Pancreas (tissue), 10 donors: ENCODE results near the gene DYNC2H1. TPM values are rescaled to one million over a fixed set of nuclear protein-coding genes. Genes with fewer than 3 reads are reported as not detected.

Experiments
- ATAC-seq, 4 donors: fragments of 200-7000 bp; cut with Tn5 transposase; one replicate each; pipeline versions ENCODE4 v1.8.0 to v1.9.1; 2020; ENCODE audit warnings: mild to moderate bottlenecking in 4 of 4, moderate library complexity in 4 of 4
- DNase-seq, 6 donors: peaks; one replicate each; pipeline ENCODE4 v3.0.0-alpha.2; 2020
- FAIRE-seq: peaks from 2 replicates; lab custom pipeline; 2012; peaks lifted over from hg19 to GRCh38; lab: Jason Lieb, UNC
- H3K27ac ChIP-seq, 4 donors: fragments of 200-600 bp; sonication (generic); 1 replicate in 3 of 4; 2 replicates in 1 of 4; pipeline versions ENCODE4 v1.5.0 to v1.8.0; 2020
- H3K27me3 ChIP-seq, 4 donors: fragments of 200-600 bp; one replicate each; pipeline ENCODE4 v1.8.0; 2021
- H3K36me3 ChIP-seq, 3 donors: fragments of 200-600 bp; sonication (generic) in 1 of 3; one replicate each; pipeline versions ENCODE4 v1.5.0 to v1.8.0; 2020 to 2021
- H3K4me1 ChIP-seq, 3 donors: fragments of 200-600 bp; one replicate each; pipeline ENCODE4 v1.8.0; 2021
- H3K4me3 ChIP-seq, 4 donors: fragments of 200-600 bp; sonication (generic) in 2 of 4; one replicate each; pipeline versions ENCODE4 v1.5.0 to v1.8.0; 2020 to 2021
- H3K9me3 ChIP-seq, 4 donors: fragments of 200-600 bp; one replicate each; pipeline ENCODE4 v1.8.0; 2021
- WGBS, 2 donors: extraction: QIAGEN DNeasy Blood & Tissue Kit; methylation state at CpG; one replicate each; pipeline ENCODE4 v1.1.7; 2013; 5-methylcytosine and 5-hydroxymethylcytosine counted together
- intact Hi-C, 3 donors: fragments of 100-400 bp; cut with DNase I; formaldehyde crosslinking; loops; one replicate each; pipeline versions ENCODE4 v1.11.1 to v1.14.2; 2022
- polyA plus RNA-seq, 2 donors: library from polyadenylated mRNA; stranded (reverse); fragments of 200-250 nt; gene quantifications; one replicate each; pipeline ENCODE4 v1.2.3, GENCODE V29; 2013
- total RNA-seq, 6 donors: library from RNA; stranded (reverse); fragmentation: NEBNext Ultra II Directional in 4 of 6; extraction: Animal tissue kit (Norgen Biotek cat#: 25700) in 4 of 6; gene quantifications; one replicate each; pipeline versions ENCODE4 v1.2.1 to v1.2.4, GENCODE V29; 2021 to 2023
- TF ChIP-seq, protein P1 (sequence below), 4 donors: fragments of 200-600 bp; sonication (generic) in 3 of 4; IDR thresholded peaks; one replicate each; pipeline versions ENCODE4 v1.5.0 to v1.8.0; 2021; ENCODE audit warnings: antibody characterized with exemption in 4 of 4
- donor health status: healthy with polysubstance abuse.
- donor health status: DM: no; HTN: no; CAD: no; lungs with moderate emphysema.
- donor health status: DM: no; HTN: no; CAD: no.
- donor health status: control.
- donor health status: control.
- donor health status: Bipolar disorder and iron deficiency.
- donor health status: DM: yes; HTN: yes; CAD: no.
- donor health status: DM: no; HTN: no; CAD: no.
- donor health status: DM: no; HTN: no; CAD: no.
- donor health status: DM: yes; HTN: yes; CAD: no.

The DYNC2H1 gene
- total and polyA plus RNA-seq, 8 donors, result 6.6 to 15.2 (median 8.4) TPM

DNA sequence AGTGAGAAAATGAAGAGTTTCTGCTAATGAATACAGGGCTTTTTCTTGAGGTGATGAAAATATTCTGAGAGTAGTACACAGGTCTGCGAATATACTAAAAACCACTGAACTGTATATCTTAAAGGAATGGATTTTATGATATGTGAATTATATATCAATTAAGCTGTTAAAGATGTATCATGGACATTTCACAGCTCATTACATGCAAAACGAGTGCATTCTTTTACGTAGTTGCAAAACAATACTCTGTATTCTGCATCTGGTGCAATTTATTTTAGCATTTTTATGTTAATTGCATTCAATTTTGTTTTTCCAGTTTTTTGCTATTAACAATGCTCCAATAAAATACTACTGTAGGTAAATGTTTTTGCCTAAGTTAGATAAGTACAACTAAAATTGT is 411.6 kb downstream of the DYNC2H1 start:
- FAIRE-seq (no peak), DNase-seq (no peak), ATAC-seq (no peak)
- intact Hi-C loops, result no loop called here
- Histone ChIP-seq H3K9me3 (no peaks in the 10 kb centered on the region), H3K27me3 (no peaks in the 10 kb centered on the region), H3K27ac (no peak overlapping the region), H3K4me1 (no peaks in the 10 kb centered on the region), H3K36me3 (no peaks in the 10 kb centered on the region), H3K4me3 (no peak overlapping the region)
- TF ChIP-seq, protein P1, sequence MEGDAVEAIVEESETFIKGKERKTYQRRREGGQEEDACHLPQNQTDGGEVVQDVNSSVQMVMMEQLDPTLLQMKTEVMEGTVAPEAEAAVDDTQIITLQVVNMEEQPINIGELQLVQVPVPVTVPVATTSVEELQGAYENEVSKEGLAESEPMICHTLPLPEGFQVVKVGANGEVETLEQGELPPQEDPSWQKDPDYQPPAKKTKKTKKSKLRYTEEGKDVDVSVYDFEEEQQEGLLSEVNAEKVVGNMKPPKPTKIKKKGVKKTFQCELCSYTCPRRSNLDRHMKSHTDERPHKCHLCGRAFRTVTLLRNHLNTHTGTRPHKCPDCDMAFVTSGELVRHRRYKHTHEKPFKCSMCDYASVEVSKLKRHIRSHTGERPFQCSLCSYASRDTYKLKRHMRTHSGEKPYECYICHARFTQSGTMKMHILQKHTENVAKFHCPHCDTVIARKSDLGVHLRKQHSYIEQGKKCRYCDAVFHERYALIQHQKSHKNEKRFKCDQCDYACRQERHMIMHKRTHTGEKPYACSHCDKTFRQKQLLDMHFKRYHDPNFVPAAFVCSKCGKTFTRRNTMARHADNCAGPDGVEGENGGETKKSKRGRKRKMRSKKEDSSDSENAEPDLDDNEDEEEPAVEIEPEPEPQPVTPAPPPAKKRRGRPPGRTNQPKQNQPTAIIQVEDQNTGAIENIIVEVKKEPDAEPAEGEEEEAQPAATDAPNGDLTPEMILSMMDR (IDR thresholded peaks at IDR 0.05), result no peak
- 70 to 74% methylated on average over 3 of the region's 3 CpGs for WGBS, 2 donors

DNA sequence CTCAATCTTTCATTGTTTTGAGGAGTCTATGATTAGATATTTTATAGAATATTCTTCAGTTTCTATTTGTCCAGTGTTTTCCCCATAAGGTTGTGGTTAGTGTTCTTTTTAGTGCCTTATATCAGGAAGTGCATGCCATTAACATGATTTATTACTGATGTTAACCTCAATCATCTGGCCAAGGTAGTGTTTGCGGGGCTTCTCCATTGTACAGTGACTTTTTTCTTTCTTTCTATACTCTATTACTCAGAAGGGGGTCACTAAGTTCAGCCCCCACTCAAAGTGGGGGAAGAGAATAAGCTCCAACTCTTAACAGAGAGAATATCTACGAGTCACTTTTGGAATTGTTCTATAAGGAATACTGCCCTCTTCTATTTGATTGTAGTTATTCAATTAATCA is 415.8 kb downstream of the DYNC2H1 start:
- intact Hi-C loops, result no loop called here
- 46 to 48% methylated on average over 2 of the region's 2 CpGs for WGBS, 2 donors
- no peak for DNase-seq
- Histone ChIP-seq H3K9me3 (no peaks in the 10 kb centered on the region), H3K27me3 (no peaks in the 10 kb centered on the region), H3K4me3 (no peak overlapping the region), H3K36me3 (no peaks in the 10 kb centered on the region), H3K27ac (no peak overlapping the region), H3K4me1 (no peaks in the 10 kb centered on the region)
- TF ChIP-seq, protein P1 (IDR thresholded peaks at IDR 0.05), result no peak
- FAIRE-seq, result no peak
- ATAC-seq, result no peak

DNA sequence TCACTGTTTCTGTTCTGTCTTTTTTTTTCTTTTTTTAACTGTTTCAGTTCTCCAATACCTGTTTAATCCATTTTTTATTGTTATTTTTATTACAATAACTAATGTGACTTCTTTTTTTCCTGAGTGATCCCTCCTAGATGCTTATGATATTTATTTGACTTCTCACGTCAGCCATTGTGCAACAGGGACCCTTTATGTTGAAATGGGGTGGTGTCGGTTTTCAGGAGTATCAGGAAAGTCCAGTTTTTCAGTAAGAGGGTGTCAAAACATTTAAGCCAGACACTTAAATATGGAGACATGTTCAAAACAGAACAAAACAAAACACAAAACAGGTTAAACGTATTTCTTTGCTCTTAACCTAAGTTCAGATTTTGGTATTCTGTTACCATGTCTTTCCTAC is 418.8 kb downstream of the DYNC2H1 start:
- ATAC-seq, result no peak
- FAIRE-seq, result no peak
- Histone ChIP-seq H3K36me3 (no peaks in the 10 kb centered on the region), H3K27me3 (no peaks in the 10 kb centered on the region), H3K9me3 (no peaks in the 10 kb centered on the region), H3K4me1 (no peaks in the 10 kb centered on the region), H3K4me3 (no peak overlapping the region), H3K27ac (no peak overlapping the region)
- 39 to 40% methylated on average over 3 of the region's 3 CpGs for WGBS, 2 donors
- intact Hi-C loops, result no loop called here
- TF ChIP-seq, protein P1 (IDR thresholded peaks at IDR 0.05), result no peak
- DNase-seq, result no peak

GRCh38 chr11:103528596-103528995 is 419.4 kb downstream of the DYNC2H1 start:
- no peaks in the 10 kb centered on the region for H3K27me3 ChIP-seq
- H3K27ac ChIP-seq, result no peak overlapping the region
- intact Hi-C loops, result no loop called here
- no peak for DNase-seq
- no peaks in the 10 kb centered on the region for H3K9me3 ChIP-seq
- TF ChIP-seq, protein P1 (IDR thresholded peaks at IDR 0.05), result no peak
- H3K4me3 ChIP-seq, result no peak overlapping the region
- no peaks in the 10 kb centered on the region for H3K36me3 ChIP-seq
- no peaks in the 10 kb centered on the region for H3K4me1 ChIP-seq
- ATAC-seq, result no peak
- WGBS, 2 donors, result 33 to 43% methylated on average over 2 of the region's 2 CpGs
- no peak for FAIRE-seq

DNA sequence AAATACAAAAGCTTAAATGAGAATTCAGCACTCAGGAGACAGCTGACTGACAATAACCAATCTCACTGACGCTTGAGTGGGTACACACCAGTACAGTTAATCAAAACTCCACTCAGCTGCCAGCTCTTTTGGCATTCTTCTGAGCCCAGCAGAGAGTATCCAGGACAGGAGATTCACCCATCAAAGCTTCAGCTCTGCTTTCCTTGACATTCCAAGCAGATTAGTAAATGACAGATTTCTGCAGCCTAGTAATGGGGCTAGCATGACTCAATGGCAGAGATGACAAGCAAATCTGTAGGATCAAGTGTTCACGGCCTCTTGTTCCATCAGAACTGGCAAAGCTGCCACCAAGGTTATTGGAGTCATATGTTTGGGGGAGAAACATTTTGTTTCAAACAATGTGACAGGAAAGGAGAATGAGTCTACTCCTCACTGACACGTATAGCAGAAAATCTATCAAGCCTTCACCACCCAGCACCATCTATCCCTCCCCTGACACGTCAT is 420.0 kb downstream of the DYNC2H1 start:
- FAIRE-seq (no peak), DNase-seq (no peak), ATAC-seq (no peak)
- intact Hi-C loops, result no loop called here
- Histone ChIP-seq H3K27me3 (no peaks in the 10 kb centered on the region), H3K4me3 (no peak overlapping the region), H3K9me3 (no peaks in the 10 kb centered on the region), H3K4me1 (no peaks in the 10 kb centered on the region), H3K36me3 (no peaks in the 10 kb centered on the region), H3K27ac (no peak overlapping the region)
- TF ChIP-seq, protein P1 (IDR thresholded peaks at IDR 0.05), result no peak
- WGBS, 2 donors, result 53 to 62% methylated on average over 4 of the region's 4 CpGs

Other genes with a start within 250 kb of the DYNC2H1 start
- gene MMP12, start 234.4 kb upstream of the DYNC2H1 start, total RNA-seq, result under 1 TPM in 2 of 6 donors, not detected in 4; 0.12 to 0.19 TPM
- gene MMP12, start 234.4 kb upstream of the DYNC2H1 start, polyA plus RNA-seq, result not detected
- under 1 TPM in 2 of 6 donors, not detected in 4; 0.09 to 0.12 TPM for gene MMP13, start 153.7 kb upstream of the DYNC2H1 start, total RNA-seq
- not detected for gene MMP13, start 153.7 kb upstream of the DYNC2H1 start, polyA plus RNA-seq
- gene DCUN1D5, start 17.3 kb upstream of the DYNC2H1 start, total RNA-seq, result 1 to 10 TPM; 6.7 to 9.9 (median 9.4) TPM
- gene DCUN1D5, start 17.3 kb upstream of the DYNC2H1 start, polyA plus RNA-seq, result 1 to 10 TPM; 5.8 to 8.1 TPM